ENCODE data around the gene FAM25A. TPM values are rescaled to one million over a fixed set of nuclear protein-coding genes. Genes with fewer than 3 reads are reported as not detected.
"Not testable (repeated sequence)": the region's sequence is repeated elsewhere in the genome, so short reads cannot be mapped to it uniquely, and the experiment has no call there.

Gene FAM25A
- total RNA-seq = not detected

DNA sequence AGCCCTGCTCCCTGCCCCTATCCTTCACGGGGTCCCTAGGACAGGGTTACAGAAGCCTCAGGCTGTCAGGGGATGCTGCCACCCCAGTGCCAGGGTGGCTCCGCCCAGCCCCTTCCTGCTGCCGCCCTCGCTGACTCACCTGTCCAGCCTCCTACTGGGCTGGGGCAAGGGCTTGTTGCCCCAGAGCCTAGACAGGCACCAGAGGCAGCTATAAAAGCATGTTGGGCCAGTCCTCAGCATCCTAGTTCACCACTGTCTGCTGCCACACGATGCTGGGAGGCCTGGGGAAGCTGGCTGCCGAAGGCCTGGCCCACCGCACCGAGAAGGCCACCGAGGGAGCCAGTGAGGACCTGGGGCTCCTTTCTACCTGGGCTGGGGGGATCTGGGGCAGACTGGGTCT lies at the start of gene FAM25A:
FAM25A (plus strand) TSS at position 239 of the 400 bp plus-strand sequence; CDS start at position 270, 31 bp downstream.
- CTCF ChIA-PET, POLR2A ChIA-PET: not testable (repeated sequence)

DNA sequence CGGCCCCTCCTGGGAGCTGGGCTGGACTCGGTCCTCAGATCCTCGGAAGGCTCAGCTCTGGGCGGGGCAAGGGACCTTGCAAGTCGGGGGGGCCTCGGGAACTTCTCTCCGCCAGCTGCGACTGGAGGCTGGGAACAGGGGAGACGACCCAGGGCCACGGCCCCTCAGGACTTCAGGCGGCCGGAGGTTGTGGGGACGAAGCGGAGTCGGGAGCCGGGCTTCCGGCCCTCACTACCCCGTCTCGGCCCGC lies 49.2 kb upstream of the FAM25A start:
- ChIA-PET CTCF (interaction anchor here (1.5 kb wide), 1 partner anchor 11 kb away, joined by 4 read pairs; no protein-coding TSS in a partner anchor), POLR2A (interaction anchor here (1.0 kb wide), 1 partner anchor 122 kb away, joined by 5 read pairs; no protein-coding TSS in a partner anchor)

DNA sequence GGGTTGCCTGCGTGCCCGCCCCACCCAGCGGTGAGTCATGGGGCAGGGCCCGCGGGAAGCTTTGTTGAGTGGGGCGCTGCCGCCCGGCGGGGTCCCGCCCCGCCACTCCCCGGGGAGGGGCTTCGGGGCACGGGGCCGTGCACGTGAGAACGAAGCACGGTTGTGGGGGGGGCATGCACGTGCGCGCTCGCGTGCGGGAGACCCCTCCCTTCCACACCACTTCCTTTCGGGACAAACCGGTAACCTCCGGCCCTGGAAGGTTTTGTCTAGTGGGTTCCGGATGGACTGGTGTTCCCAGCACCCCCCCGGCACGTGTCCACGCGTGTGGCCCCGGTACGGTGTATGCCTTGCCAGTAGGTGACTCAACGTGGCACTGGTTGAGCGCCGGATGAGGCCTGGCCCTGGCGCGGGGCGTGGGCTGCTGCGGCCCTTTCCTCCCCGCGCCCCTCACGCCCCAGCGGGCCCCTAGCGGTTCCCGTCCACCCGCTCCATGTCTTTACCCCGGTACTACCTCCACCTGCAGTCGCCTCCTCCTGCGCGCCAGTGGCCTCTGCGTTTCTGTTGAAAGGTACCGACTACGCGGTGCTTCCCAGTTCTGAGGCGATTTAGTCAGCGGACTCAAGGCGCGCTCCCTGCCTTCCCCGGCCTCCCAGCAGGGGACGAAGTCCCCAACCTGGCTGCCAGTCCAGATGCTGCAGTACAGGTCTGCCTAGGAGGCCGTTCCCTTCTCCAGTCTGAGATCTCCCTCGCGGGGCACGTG lies 48.7 kb upstream of the FAM25A start:
- POLR2A ChIA-PET = interaction anchor here (1.0 kb wide), 1 partner anchor 122 kb away, joined by 5 read pairs; no protein-coding TSS in a partner anchor
- CTCF ChIA-PET = interaction anchor here (1.5 kb wide), 1 partner anchor 11 kb away, joined by 4 read pairs; no protein-coding TSS in a partner anchor

DNA sequence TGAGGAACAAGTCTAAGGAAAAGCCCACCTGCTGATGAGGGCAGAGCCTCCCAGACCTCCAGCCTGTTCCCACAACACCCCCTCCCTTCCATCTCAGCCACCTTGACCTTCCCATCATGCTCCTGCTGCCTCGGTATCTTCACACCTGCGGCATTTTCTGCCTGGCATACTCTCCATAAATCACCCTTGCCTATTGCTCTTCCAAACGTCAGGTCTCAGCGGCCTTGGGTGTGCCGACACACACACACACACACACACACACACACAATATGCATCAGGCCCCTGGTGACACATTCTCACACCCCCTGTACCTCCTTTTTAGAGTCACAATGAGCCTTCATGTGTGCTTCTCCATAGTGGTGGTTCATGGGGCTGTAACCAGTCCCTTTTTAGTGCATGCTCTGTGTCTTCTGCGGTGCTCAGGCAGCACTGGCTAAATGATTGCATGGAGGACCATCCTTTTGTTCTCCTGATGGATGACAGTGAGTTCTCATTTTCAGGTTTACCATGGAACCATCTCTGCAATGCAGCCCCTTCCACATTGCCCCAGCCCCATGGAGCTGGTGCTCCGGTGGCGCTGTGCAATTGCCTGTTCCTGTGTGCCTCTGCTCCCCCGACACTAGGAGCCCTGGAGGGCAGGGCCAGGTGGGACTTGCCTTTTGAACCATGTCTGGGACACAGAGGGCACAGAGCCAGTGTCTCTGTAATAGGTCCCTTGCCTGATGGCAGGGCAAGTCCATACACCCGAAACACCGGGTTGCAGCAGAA lies 47.3 kb upstream of the FAM25A start:
- ChIA-PET CTCF (no interaction called here), POLR2A (no interaction called here)

DNA sequence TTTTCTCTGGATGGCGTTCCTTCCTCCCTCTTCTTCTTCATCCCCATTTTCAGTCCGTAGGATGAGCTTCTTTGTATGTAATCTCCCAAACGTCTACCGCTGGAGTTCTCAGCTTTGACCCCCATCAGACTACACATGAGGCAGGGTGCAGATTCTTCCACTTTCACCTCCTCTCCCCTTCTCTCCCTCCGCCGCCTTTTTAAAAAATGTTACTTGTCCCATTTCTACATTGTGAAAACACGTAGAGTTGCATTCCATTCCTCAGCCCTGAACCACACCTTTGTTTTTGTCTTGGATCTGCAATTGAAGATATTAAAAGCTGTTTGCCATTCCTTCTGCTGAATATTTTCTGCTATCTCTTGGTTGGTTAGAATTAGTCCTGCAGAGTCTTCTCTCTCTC lies 45.6 kb upstream of the FAM25A start:
- ChIA-PET POLR2A (no interaction called here), CTCF (interaction anchor here (0.7 kb wide), 1 partner anchor 109 kb away, joined by 3 read pairs; no protein-coding TSS in a partner anchor)

DNA sequence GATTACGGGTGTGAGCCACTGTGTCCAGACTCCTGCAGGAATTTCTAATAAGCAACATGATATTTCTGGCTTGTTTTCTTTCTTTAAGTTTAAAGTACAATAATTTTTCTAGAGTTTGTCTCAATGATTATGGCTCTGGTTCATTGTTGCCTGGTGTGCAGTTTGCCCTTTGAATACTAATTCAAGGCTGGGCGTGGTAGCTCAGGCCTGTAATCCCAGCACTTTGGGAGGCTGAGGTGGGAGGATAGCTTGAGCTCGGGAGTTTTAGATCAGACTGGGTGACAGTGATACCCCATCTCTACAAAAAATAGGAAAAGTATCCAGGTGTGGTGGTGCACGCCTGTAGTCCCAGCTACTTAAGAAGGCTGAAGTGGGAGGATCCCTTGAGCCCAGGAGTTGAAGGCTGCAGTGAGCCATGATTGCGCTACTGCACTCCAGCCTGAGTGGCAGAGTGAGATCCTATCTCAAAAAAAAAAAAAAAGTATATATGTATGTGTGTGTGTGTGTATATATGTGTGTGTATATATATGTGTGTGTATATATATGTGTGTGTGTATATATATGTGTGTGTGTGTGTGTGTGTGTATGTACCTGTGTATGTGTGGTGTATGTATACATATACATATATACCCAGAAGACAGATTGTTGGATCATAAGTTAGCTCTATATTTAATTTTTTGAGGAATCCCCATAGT lies 43.6 kb upstream of the FAM25A start:
- ChIA-PET POLR2A (no interaction called here), CTCF (interaction anchor here (0.6 kb wide), 2 partner anchors 47 to 98 kb away, joined by 3 to 4 read pairs; no protein-coding TSS in a partner anchor)

DNA sequence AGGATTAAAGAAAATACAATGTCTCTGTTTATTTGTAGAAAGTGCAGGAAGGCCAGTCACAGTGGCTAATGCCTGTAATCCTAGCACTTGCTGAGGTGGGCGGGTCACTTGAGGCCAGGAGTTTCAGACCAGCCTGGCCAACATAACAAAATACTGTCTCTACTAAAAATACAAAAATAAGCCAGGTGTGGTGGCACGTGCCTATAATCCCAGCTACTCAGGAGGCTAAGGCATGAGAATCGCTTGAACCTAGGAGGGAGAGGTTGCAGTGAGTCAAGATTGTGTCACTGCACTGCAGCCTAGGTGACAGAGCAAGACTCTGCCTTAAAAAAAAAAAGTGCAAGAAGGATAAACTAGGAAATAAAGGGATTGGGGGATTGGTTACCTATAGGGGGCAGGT lies 41.6 kb upstream of the FAM25A start:
- POLR2A ChIA-PET = not testable (repeated sequence)
- CTCF ChIA-PET = interaction anchor here (1.1 kb wide), 1 partner anchor 12 kb away, joined by 3 read pairs; no protein-coding TSS in a partner anchor

DNA sequence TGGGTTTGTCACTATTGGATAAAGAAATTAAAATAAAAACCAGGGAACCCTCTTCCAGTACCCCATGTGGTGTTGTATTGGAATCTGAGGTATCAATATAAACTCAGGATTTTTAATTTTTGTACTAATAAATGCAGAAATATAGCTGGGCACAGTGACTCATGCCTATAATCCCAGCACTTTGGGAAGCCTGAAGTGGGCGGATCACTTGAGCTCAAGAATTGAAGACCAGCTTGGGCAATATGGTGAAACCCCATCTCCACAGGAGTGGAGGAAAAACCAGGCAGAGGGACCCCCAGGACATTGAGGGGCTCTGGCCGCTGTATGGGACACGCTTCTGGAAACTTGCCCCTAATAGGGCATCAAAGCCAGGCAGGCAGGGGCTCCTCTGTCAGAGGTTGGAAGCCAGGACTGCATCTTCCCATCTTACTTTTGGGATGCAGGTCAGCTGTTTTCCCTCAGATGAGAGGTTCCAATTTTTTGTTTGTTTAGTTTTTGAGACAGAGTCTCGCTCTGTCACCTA lies 40.7 kb upstream of the FAM25A start:
- ChIA-PET POLR2A (no interaction called here), CTCF (no interaction called here)

DNA sequence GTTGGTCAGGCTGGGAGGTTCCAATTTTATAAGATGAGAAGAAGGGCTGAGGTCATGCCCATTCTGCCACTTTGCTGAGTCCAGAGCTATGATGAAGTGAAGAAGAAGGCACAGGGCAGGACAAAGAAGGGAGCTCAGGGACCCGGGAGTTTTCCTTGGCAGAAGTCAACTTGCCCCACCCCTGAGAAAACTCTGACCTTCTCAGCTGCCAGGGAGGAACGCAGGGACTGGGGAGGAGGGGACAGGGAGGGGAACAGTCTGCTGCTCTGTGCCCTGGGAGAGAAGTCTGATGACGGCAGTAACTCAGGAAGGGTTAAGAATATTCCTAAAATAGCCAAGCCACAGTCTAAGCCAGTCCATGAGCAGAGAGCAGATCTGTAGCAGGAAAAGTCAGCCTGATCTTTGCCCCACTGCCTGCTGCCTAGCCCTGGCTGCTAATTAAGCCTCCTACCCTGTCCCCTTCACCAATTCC lies 40.1 kb upstream of the FAM25A start:
- POLR2A ChIA-PET = no interaction called here
- CTCF ChIA-PET = no interaction called here

DNA sequence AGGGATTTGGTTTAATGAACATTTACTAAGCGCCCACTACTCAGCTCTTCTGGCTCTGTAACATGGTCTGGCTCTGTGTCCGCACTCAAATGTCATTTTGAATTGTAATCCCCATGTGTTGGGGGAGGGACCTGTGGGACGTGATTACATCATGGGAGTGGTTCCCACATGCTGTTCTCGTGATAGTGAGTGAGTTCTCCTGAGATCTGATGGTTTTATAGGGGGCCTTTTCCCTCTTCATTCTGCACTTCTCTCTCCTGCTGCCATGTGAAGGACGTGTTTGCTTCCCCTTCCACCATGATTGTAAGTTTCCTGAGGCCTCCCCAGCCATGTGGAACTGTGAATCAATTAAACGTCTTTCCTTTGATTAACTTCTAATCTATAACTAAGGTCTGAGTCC lies 39.1 kb upstream of the FAM25A start:
- POLR2A ChIA-PET, CTCF ChIA-PET: not testable (repeated sequence)

DNA sequence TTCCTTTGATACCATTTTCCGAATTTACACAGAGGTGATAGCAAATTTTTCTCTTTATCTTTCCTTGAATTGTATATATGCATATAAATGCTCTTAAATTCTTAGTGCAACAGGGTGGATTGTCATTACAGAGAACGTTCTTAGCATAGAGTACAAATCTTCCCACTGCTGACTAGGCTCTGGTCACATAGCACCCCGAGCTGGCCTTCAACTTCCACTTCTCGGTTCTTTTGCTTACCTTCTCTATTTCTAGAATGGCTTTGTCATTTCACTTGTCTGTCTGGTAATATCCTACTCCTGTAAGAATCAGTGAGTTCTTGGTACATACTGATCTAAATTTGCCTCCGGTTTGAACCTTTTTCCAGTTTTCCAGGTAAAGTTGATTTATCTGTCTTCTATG lies 38.4 kb upstream of the FAM25A start:
- CTCF ChIA-PET = no interaction called here

DNA sequence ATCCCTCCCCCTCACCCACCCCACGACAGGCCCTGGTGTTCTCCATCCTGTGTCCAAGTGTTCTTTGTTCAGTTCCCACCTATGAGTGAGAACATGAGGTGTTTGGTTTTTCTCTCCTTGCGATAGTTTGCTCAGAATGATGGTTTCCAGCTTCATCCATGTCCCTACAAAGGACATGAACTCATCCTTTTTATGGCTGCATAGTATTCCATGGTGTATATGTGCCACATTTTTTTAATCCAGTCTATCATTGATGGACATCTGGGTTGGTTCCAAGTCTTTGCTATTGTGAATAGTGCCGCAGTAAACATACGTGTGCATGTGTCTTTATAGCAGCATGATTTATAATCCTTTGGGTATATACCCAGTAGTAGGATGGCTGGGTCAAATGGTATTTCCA lies 35.6 kb upstream of the FAM25A start:
- CTCF ChIA-PET, POLR2A ChIA-PET: not testable (repeated sequence)

More for the DNA sequence above, 38.4 kb upstream of the FAM25A start:
- POLR2A ChIA-PET = no interaction called here

DNA sequence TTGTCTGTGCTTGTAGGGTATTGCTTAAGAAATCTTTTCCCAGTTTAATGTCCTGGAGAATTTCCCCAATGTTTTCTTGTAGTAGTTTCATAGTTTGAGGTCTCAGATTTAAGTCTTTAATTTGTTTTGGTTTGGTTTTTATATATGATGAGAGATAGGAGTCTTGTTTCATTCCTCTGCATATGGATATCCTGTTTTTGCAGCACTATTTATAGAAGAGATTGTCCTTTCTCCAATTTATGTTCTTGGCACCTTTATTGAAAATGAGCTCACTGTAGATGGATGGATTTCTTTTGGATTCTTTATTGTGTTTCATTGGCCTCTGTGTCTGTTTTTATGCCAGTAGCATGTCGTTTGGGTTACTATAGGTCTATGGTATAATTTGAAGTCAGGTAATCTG lies 31.6 kb upstream of the FAM25A start:
- CTCF ChIA-PET = no interaction called here
- POLR2A ChIA-PET = no interaction called here

DNA sequence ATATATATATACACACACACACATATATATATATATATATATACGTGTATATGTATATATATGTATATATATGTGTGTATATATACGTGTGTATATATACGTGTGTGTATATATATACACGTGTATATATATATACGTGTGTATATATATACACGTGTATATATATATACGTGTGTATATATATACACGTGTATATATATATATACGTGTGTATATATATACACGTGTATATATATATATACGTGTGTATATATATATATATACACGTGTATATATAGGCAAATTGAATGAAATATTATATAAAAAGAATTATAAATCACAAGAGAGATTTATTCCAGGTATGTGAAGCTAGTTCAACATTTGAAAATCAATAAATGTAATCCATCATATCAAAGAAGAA lies 28.7 kb upstream of the FAM25A start:
- CTCF ChIA-PET, POLR2A ChIA-PET: not testable (repeated sequence)

DNA sequence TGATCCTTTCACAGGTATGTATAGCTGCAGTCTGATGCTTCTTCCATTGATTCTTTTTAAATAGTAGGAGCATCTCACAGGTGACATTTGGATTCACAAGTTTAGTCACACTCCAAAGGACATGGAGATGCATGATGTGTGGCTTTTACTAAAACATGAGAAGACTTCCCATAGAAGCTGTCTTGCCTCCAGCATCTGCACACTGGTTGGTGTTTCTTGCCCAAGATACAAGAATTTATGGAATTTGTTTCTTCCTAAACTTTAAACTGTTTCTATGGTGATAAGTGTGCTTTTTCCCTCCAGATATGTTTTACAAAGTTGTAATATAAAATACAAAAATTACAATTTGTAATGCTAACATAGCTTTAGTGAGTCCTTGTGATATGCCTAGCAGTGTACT lies 27.6 kb upstream of the FAM25A start:
- POLR2A ChIA-PET = no interaction called here
- CTCF ChIA-PET = interaction anchor here (0.6 kb wide), 1 partner anchor 53 kb away, joined by 3 read pairs; no protein-coding TSS in a partner anchor

DNA sequence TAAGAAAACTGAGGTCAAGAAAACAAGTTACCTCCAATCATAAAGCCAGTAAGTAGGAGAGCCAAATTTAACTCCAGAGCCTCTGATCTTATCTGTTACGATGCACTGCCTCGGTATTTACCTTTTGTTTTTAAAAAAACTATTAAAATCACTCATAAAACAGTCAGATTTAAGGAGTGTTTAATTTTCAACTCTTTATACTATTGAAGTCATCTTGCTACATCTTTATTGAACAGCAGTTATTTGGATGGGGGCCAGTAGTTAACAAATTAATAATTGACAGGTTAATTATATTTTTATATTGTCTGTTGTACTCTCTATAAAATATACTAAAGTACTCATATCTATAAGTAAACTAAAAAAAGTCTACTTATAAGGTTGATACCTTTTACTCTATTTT lies 27.2 kb upstream of the FAM25A start:
- ChIA-PET CTCF (no interaction called here), POLR2A (no interaction called here)

DNA sequence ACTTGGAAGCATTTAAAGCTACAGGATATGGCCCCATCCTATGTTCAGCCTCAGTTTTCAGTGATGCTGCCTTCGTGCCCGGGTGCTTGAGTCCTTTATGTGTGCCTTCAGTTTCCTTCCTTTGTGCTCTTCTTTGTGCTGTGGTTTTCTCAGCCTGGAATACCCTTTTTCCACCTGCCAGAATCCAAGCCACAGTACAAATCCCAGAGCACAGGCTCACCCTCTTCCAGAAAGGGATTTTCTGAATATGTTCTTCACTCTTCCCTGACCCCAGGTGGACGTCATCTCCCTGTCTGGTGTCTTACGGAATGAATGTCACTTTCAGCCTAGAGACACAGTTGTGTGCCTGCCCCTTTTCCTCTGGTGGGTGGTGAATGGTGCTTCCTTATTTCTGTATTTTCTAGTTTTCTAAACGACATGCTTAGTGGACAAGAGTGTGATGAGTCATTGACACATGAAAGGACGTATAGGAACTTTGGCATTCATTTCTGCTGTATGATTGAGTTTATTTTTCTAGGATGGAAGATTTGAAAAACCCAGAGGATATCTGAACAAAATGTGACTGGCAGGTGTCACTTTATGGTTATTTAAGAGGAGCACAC lies 20.2 kb upstream of the FAM25A start:
- CTCF ChIA-PET, POLR2A ChIA-PET: not testable (repeated sequence)

DNA sequence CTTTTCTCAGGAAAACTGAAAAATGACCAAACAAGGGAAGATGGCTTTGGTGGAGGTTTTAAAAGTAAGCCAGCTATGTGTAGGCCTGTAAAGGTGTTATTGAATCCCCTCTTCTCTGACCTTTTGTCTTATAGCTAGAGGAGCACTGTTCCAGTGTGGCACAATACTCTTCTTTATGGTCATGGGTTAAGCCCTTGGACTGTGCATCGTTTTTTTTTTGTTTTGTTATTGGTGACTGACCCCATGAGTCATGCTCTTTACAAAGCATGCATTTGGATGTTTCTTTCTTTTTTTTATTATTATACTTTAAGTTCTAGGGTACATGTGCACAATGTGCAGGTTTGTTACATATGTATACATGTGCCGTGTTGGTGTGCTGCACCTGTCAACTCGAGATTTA lies 19.6 kb upstream of the FAM25A start:
- CTCF ChIA-PET = no interaction called here
- POLR2A ChIA-PET = no interaction called here

DNA sequence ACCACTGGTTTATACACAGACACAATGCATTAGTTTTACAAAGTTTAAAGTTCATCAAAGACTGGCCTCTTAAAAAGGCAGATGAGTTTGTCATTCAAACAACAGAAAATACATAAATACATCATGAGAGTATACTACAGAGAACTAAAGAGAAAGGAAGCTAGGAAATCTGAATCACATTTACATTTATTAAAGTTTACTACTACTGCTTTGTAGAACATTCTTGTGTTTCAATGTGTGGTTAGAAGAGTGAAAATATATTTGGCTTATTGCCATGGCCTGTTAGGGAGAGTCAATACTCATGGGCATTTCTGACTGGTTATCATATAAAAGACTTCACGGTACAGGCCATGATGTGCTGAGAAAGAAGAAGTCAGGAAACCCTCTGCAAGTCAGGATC lies 13.0 kb upstream of the FAM25A start:
- POLR2A ChIA-PET = interaction anchor here (0.7 kb wide), 1 partner anchor 21 kb away, joined by 6 read pairs; no protein-coding TSS in a partner anchor
- CTCF ChIA-PET = not testable (repeated sequence)

DNA sequence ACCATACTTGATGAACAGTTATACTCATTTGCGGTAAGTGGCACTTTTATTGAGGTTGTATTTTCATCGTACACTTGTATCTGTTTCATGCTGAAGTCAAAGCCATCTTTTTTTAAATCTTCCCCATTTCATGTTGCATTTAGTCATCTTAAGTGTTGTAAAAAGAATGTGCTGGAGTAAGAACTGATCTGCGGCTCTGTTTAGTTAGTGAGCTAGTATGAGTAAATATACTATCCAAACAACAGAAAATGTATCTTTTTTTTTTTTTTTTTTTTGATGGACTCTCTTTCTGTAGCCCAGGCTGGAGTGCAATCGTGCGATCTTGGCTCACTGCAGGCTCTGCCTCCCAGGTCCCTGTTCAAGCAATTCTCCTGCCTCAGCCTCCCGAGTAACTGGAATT lies 12.4 kb upstream of the FAM25A start:
- CTCF ChIA-PET, POLR2A ChIA-PET: not testable (repeated sequence)

Data from activated CD8-positive, alpha-beta memory T cell treated with anti-CD3 and anti-CD28 coated beads for 36 hours (primary cell).